ENCODE results near the gene ARRB1. TPM values are rescaled to one million over a fixed set of nuclear protein-coding genes. Genes with fewer than 3 reads are reported as not detected.

The ARRB1 gene
- polyA plus RNA-seq, 1 donor: 16.2 TPM

DNA sequence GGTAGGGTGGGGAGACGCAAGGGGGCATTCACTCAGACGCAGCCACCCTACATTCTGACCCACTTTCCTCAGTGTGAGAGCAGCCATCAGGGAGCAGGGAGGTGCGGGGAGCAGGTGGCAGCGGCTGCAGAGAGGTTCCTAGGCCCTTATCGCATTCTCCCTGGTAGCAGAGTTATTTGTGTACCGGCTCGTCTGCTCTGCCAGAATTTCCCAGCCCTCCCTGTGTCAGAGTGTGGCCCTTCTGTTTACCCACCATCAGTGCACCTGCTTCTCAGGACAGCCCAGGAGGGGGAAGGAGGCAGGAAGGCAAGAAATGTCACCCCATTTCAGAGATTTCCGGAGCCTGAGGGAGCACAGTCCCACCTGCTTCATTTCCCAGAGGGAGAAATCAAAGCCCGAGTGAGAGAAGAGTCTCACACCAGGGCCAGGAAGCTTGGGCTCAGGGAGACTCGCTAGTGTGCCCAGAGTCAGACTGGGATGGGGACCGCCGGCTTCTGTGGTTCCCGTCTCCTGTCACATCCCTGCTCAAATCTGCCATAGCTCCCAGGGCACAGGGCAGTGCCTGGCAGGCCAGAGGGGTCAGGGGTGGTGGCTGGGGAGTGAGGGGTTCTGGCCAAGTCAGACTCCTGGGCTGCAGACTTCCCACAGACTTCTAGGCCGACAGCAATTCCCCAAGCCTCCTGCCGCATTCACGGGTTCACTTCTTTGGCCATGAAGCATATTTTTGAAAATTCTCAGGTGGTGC lies 49.7 kb downstream of the ARRB1 start:
- DNase-seq (ENCODE audit: low read depth): no peak

GRCh38 chr11:75301131-75301530 lies 50.3 kb downstream of the ARRB1 start:
- DNase-seq (ENCODE audit: low read depth): no peak

- no peak for DNase-seq (ENCODE audit: low read depth)
Observed at GRCh38 chr11:75298976-75299260, 52.5 kb downstream of the ARRB1 start.

DNA sequence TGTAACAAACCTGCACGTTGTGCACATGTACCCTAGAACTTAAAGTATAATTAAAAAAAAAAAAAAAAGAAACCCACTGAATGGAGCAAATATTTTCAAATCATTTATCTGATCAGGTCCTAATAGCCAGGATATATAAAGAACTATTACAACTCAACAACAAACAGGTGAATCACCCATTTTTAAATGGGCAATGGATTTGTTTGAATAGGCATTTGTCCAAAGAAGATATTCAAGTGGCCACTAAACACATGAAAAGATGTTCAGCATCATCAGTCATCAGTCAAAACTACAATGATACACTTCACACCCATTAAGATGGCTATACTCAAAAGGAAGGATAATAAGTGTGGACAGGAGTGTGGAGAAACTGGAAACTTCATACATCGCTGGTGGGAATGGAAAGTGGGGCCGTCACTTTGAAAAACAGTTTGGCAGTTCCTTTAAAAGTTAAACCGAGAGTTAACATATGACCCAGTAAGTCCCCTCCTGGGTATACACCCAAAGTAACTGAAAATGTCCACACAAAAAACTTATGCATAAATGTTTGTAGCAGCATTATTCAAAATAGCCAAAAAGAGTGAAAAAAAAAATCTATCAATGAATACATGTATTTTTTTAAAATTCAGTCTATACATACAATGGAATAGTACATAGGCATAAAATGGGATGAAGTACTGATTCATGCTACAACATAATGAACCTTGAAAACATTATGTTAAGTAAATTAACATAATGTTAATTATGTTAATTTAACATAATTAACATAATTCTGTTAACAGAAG lies 53.1 kb downstream of the ARRB1 start:
- no peak for DNase-seq (ENCODE audit: low read depth)

- no peak for DNase-seq (ENCODE audit: low read depth)
Observed at GRCh38 chr11:75293903-75294302, 57.6 kb downstream of the ARRB1 start.

- no peak for DNase-seq (ENCODE audit: low read depth)
Observed at GRCh38 chr11:75292943-75293342, 58.5 kb downstream of the ARRB1 start.

GRCh38 chr11:75291741-75292140 lies 59.7 kb downstream of the ARRB1 start:
- no peak for DNase-seq (ENCODE audit: low read depth)

DNA sequence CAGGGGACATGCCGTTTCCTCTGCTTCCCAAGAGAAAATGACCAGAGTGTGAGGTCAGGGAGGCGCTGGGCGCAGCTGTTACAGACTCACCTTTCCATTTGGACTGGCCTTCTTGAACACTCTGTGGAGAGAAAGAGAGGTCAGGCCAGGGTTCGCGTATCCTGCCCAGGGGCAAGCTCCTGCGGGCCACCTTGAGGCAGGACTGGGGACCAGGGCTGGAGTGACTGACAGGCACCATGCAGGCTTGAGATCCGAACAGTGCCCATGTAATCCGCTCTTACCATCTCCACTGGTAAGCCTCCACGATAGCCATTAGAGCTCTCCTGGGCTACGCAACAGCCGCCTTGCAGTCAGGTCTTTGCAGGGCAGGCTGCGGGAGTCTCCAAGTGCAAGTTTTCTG lies 61.5 kb downstream of the ARRB1 start:
- DNase-seq (ENCODE audit: low read depth): no peak

DNA sequence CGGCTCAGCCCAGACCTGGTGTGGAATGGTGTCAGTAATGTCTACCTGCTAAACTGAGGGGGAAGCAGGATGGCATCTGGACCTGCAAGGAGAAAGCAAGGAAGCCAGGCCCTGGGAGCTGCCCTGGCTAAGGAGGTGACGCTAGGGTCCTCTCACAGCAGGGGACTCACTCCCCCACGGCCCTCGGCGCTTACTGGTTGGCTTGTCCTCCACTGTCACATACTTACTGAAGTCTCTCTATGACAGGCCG lies 62.0 kb downstream of the ARRB1 start:
- no peak for DNase-seq (ENCODE audit: low read depth)

- no peak for DNase-seq (ENCODE audit: low read depth)
Observed at GRCh38 chr11:75287579-75287978, 63.9 kb downstream of the ARRB1 start.

- no peak for DNase-seq (ENCODE audit: low read depth)
Observed at GRCh38 chr11:75286826-75287465, 64.5 kb downstream of the ARRB1 start.

DNA sequence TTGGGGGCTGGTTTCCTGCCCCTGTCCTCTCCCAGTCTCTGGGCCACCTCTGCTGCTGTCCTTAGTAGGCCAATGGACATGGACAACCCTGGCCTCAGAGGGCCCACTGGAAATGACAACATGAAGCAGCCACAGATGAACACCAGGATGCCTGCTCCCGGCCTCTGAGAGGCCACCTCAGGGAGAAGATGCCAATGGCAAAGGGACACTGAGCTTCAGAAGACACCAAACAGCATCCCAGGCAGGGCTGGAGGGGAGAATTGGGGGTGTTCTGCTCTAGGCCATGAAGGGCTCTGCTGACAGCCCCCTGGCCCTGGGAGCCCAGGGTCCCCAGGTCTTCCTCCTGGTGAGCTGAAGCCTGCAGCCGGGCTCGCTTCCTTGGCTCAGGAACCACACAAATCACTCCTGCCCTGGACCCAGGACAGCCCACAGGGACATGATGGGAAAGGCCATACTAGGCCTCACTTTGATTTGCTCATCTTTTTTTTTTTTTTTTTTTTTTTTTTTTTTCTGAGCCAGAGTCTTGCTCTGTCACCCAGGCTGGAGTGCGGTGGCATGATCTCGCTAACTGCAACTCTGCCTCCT lies 65.6 kb downstream of the ARRB1 start:
- no peak for DNase-seq (ENCODE audit: low read depth)

- DNase-seq (ENCODE audit: low read depth): no peak
Observed at GRCh38 chr11:75283391-75283931, 68.0 kb downstream of the ARRB1 start.

- DNase-seq (ENCODE audit: low read depth): no peak
Observed at GRCh38 chr11:75281469-75282095, 69.9 kb downstream of the ARRB1 start.

DNA sequence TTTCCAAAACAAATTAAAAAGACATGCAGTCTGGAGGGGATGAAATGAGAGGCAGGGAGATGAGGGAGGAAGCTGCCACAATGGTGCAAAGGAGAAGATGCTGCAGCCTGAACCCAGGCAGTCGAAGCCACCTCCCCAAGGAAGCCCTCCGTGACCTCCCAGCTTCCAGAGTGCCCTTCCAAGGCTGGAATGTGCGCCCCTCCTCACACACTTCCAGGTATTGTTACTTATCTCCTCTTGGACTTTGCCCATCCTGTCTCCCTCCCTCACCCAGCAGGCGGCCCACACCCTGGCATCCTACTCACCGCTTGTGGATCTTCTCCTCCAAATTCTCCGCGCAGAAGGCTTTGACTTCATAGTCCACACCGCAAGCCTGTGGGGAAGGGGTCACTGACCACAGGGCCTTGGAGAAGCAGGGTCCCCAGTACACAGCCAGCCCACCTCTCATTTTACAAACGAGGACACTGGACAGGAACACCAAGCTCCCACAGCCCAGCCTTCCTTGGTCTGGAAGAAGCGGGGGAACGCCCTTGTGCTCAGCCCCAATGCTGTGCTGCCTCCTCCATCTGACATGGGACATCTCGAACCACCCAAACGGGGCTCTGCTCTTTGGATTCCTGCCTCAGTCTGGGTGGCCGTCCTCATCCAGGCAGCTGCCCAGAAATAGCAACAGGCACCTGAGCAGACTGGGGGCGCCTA lies 70.5 kb downstream of the ARRB1 start:
- DNase-seq (ENCODE audit: low read depth): no peak

DNA sequence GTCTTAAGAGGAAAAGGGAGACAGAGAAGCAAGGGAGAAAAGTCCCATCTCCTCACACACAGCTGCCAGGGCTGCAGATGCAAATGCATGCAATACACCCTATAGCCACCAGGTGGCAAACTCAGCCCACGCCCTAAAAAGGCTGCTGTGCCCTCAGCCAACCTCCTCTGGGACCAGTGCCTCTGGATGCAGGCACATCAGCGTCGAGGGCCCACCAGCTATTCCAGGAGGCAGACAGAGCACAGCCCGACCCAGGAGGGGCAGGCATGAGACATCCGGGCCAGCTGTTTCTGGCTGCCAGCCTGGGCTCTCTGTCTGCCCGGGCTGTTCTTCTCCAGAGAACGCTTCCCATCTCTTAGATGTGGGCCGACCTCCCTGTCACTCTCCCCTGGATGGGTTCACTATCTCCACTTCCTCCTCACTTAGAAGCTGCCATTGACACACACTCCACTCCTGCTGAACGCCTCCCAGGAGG lies 71.2 kb downstream of the ARRB1 start:
- DNase-seq (ENCODE audit: low read depth): peak; percentile 39

- DNase-seq (ENCODE audit: low read depth): no peak
Observed at GRCh38 chr11:75279273-75279672, 72.2 kb downstream of the ARRB1 start.

- no peak for DNase-seq (ENCODE audit: low read depth)
Observed at GRCh38 chr11:75277991-75278790, 73.3 kb downstream of the ARRB1 start.

- no peak for DNase-seq (ENCODE audit: low read depth)
Observed at GRCh38 chr11:75277211-75277805, 74.2 kb downstream of the ARRB1 start.

- DNase-seq (ENCODE audit: low read depth): no peak
Observed at GRCh38 chr11:75276686-75277085, 74.8 kb downstream of the ARRB1 start.
